ENCODE results near the gene FKBP6.
"Not testable (repeated sequence)": the region's sequence is repeated elsewhere in the genome, so short reads cannot be mapped to it uniquely, and the experiment has no call there.

The FKBP6 gene

GRCh38 chr7:73359746-73360375 lies 31.9 kb downstream of the FKBP6 start:
- Histone ChIP-seq H3K4me3 (replicated peaks; ENCODE audit: low read depth, low read length) (no peak overlapping the region), H3K27me3 (replicated peaks; ENCODE audit: control insufficient read depth, insufficient read depth, low read length) (no peaks in the 10 kb centered on the region), H3K36me3 (ENCODE audit: control insufficient read depth, insufficient read depth, low read length) (no peaks in the 10 kb centered on the region)
- no peak for DNase-seq (ENCODE audit: extremely low read depth, insufficient read length)
- no peak for TF ChIP-seq CTCF (IDR thresholded peaks at IDR 0.05; ENCODE audit: insufficient read depth, low read length, poor library complexity, severe bottlenecking)

GRCh38 chr7:73360590-73360989 lies 32.6 kb downstream of the FKBP6 start:
- H3K27me3 ChIP-seq (replicated peaks; ENCODE audit: control insufficient read depth, insufficient read depth, low read length); H3K4me3 ChIP-seq (replicated peaks; ENCODE audit: low read depth, low read length); DNase-seq (ENCODE audit: extremely low read depth, insufficient read length); H3K36me3 ChIP-seq (ENCODE audit: control insufficient read depth, insufficient read depth, low read length): not testable (repeated sequence)

- Histone ChIP-seq H3K27me3 (replicated peaks; ENCODE audit: control insufficient read depth, insufficient read depth, low read length) (no peaks in the 10 kb centered on the region), H3K4me3 (replicated peaks; ENCODE audit: low read depth, low read length) (no peak overlapping the region), H3K36me3 (ENCODE audit: control insufficient read depth, insufficient read depth, low read length) (no peaks in the 10 kb centered on the region)
- no peak for DNase-seq (ENCODE audit: extremely low read depth, insufficient read length)
- TF ChIP-seq CTCF (IDR thresholded peaks at IDR 0.05; ENCODE audit: insufficient read depth, low read length, poor library complexity, severe bottlenecking), result no peak
Observed at GRCh38 chr7:73363225-73364005, 35.5 kb downstream of the FKBP6 start.

- DNase-seq (ENCODE audit: extremely low read depth, insufficient read length), result no peak
- H3K36me3 ChIP-seq (ENCODE audit: control insufficient read depth, insufficient read depth, low read length), result no peaks in the 10 kb centered on the region
- no peaks in the 10 kb centered on the region for H3K27me3 ChIP-seq (replicated peaks; ENCODE audit: control insufficient read depth, insufficient read depth, low read length)
- no peak overlapping the region for H3K4me3 ChIP-seq (replicated peaks; ENCODE audit: low read depth, low read length)
- TF ChIP-seq CTCF (IDR thresholded peaks at IDR 0.05; ENCODE audit: insufficient read depth, low read length, poor library complexity, severe bottlenecking), result no peak
Observed at GRCh38 chr7:73364006-73364728, 36.2 kb downstream of the FKBP6 start.

GRCh38 chr7:73366127-73366526 lies 38.2 kb downstream of the FKBP6 start:
- TF ChIP-seq CTCF (IDR thresholded peaks at IDR 0.05; ENCODE audit: insufficient read depth, low read length, poor library complexity, severe bottlenecking), result no peak
- no peak overlapping the region for H3K4me3 ChIP-seq (replicated peaks; ENCODE audit: low read depth, low read length)
- DNase-seq (ENCODE audit: extremely low read depth, insufficient read length), result no peak
- no peaks in the 10 kb centered on the region for H3K27me3 ChIP-seq (replicated peaks; ENCODE audit: control insufficient read depth, insufficient read depth, low read length)
- H3K36me3 ChIP-seq (ENCODE audit: control insufficient read depth, insufficient read depth, low read length), result no peaks in the 10 kb centered on the region

GRCh38 chr7:73366990-73367389 lies 39.0 kb downstream of the FKBP6 start:
- Histone ChIP-seq H3K4me3 (replicated peaks; ENCODE audit: low read depth, low read length) (no peak overlapping the region), H3K27me3 (replicated peaks; ENCODE audit: control insufficient read depth, insufficient read depth, low read length) (no peaks in the 10 kb centered on the region), H3K36me3 (ENCODE audit: control insufficient read depth, insufficient read depth, low read length) (no peaks in the 10 kb centered on the region)
- DNase-seq (ENCODE audit: extremely low read depth, insufficient read length), result no peak
- no peak for TF ChIP-seq CTCF (IDR thresholded peaks at IDR 0.05; ENCODE audit: insufficient read depth, low read length, poor library complexity, severe bottlenecking)

Measured in GM06990 (cell line).